AG08395 (cell line): Measurements from ENCODE around the gene ATP6V0A4.

ENCODE experiments used
- DNase-seq: peaks from one replicate; pipeline ENCODE4 v3.0.0; 2012; ENCODE audit warnings: mixed read lengths, low spot score

ATP6V0A4 gene

DNA sequence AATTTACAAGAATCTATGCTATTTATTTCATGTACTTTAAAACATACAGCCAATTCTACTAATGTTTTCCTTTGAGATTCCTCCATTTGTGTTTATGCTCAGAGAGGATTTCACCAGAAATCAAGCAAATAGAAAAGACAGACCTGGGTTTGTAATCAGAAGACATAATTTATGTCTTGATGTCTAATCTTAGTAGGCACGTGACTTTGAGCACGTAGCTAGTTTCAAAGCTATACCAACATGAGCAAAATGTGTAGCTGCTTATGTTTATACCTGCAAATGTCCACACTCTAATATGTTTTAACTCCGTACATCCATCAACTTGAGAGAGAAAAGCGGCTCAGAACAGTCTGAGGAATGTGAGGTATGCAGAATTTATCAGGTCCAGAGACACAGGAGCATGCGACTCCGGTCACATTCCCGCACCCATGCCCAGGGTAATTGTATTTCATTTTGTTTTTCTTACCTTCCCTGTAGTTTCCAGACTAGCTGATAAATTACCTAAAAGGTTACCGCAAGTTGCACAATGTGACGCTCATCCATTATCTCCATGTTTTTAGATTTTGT, 136.8 kb downstream of the ATP6V0A4 start:
- DNase-seq: no peak

DNA sequence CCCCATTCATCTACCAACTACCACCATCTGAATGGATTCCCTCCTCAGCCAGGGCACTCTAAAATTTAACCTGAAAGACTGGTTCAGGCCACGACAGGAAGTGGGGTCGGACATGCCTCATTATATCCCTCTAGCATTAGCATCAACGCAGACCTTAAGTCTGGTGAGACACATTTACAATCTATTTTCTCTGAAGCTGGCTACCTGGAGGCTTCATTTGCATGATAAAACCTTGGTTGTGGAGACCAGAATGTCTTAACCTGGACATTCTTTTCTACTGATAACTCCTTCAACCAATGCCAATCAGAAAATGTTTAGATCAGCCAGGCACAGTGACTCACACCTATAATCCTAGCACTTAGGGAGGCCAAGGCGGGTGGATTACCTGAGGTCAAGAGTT, 139.1 kb downstream of the ATP6V0A4 start:
- DNase-seq: no peak

DNA sequence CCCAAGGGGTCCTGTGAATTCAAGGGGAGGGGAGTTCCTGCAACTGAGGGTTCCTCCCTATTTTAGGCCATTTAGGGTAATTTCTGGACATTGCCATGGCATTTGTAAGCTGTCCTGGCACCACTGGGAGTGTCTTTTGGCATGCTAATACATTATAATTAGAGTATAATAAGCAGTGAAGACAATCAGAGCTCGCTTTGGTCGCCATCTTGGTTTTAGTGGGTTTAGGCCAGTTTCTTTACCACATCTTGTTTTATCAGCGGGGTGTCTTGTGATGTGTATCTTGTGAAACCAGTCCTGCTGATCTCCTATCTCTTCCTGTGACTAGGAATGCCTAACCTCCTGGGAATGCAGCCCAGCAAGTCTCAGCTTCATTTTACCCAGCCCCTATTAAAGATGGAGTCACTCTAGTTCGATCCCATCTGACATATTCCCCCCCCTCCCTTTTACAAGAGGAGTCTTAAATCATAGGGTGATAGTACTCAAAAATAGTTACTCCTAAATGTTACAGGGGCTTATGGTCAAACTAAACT, 140.1 kb downstream of the ATP6V0A4 start:
- DNase-seq: no peak

DNA sequence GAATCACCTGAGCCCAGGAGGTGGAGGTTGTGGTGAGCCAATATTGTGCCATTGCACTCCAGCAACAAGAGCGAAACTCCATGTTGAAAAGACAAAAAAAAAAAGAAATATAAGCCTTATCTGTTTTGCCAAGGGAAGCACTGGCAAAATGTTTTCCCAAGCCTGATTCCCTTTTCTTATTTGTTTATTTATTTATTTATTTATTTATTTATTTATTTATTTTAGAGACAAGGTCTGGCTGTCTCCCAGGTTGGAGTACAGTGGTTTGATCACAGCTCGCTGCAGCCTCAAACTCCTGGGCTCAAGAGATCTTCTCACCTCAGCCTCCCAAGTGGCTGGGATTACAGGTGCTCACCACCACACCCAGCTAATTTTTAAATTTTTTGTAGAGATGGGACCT, 141.0 kb downstream of the ATP6V0A4 start:
- DNase-seq: no peak
